ENCODE results near the gene DDX50.

Gene DDX50

GRCh38 chr10:68954904-68955303 lies 53.8 kb downstream of the DDX50 start:
- H3K9ac ChIP-seq: no peak overlapping the region
- H3K27me3 ChIP-seq (ENCODE audit: control insufficient read depth, insufficient read depth, low read length): no peaks in the 10 kb centered on the region
- TF ChIP-seq CTCF (IDR thresholded peaks at IDR 0.05): no peak
- no peak overlapping the region for H3K4me2 ChIP-seq (ENCODE audit: low read length)
- H3K4me3 ChIP-seq (ENCODE audit: low read depth, low read length): no peak overlapping the region
- peaks cover 2% of the 10 kb centered on the region for H3K79me2 ChIP-seq
- H3K27ac ChIP-seq: no peak overlapping the region
- no peaks in the 10 kb centered on the region for H3K4me1 ChIP-seq
- no peaks in the 10 kb centered on the region for H3K9me3 ChIP-seq (ENCODE audit: control insufficient read depth, low read length)
- H3K36me3 ChIP-seq (ENCODE audit: control insufficient read depth, insufficient read depth, low read length): no peaks in the 10 kb centered on the region
- no peak overlapping the region for H2AFZ ChIP-seq

GRCh38 chr10:68955355-68955831 lies 54.3 kb downstream of the DDX50 start:
- Histone ChIP-seq H3K4me2 (ENCODE audit: low read length) (peak overlapping the region; percentile 83), H3K4me1 (no peaks in the 10 kb centered on the region)
- no peak for TF ChIP-seq CTCF (IDR thresholded peaks at IDR 0.05)

GRCh38 chr10:68955832-68956532 lies 54.9 kb downstream of the DDX50 start, which contains the start of gene DDX21:
TSS of gene DDX21 (plus strand) at chr10:68956170. CDS start at chr10:68956226, 56 bp downstream.
- TF ChIP-seq CTCF (IDR thresholded peaks at IDR 0.05): peak; percentile 57
- H3K9me3 ChIP-seq (ENCODE audit: control insufficient read depth, low read length): no peaks in the 10 kb centered on the region

More at GRCh38 chr10:68955355-68955831, 54.3 kb downstream of the DDX50 start:
- Histone ChIP-seq H3K27ac (peak overlapping the region; percentile 83), H3K27me3 (ENCODE audit: control insufficient read depth, insufficient read depth, low read length) (no peaks in the 10 kb centered on the region), H2AFZ (peak overlapping the region; percentile 99), H3K4me3 (ENCODE audit: low read depth, low read length) (peak overlapping the region; percentile 89), H3K9me3 (ENCODE audit: control insufficient read depth, low read length) (no peaks in the 10 kb centered on the region), H3K36me3 (ENCODE audit: control insufficient read depth, insufficient read depth, low read length) (no peaks in the 10 kb centered on the region), H3K9ac (no peak overlapping the region), H3K79me2 (peaks cover 2% of the 10 kb centered on the region)

GRCh38 chr10:68957284-68957615 lies 56.1 kb downstream of the DDX50 start:
- H3K36me3 ChIP-seq (ENCODE audit: control insufficient read depth, insufficient read depth, low read length): no peaks in the 10 kb centered on the region
- H3K27me3 ChIP-seq (ENCODE audit: control insufficient read depth, insufficient read depth, low read length): no peaks in the 10 kb centered on the region
- TF ChIP-seq CTCF (IDR thresholded peaks at IDR 0.05): no peak
- H3K4me2 ChIP-seq (ENCODE audit: low read length): peak overlapping the region; percentile 83
- no peaks in the 10 kb centered on the region for H3K4me1 ChIP-seq
- no peaks in the 10 kb centered on the region for H3K9me3 ChIP-seq (ENCODE audit: control insufficient read depth, low read length)
- no peak overlapping the region for H2AFZ ChIP-seq
- peaks cover 2% of the 10 kb centered on the region for H3K79me2 ChIP-seq
- H3K27ac ChIP-seq: peak overlapping the region; percentile 83
- H3K4me3 ChIP-seq (ENCODE audit: low read depth, low read length): peak overlapping the region; percentile 89
- H3K9ac ChIP-seq: no peak overlapping the region

More at GRCh38 chr10:68955832-68956532, 54.9 kb downstream of the DDX50 start, which contains the start of gene DDX21:
- Histone ChIP-seq H3K27me3 (ENCODE audit: control insufficient read depth, insufficient read depth, low read length) (no peaks in the 10 kb centered on the region), H3K4me2 (ENCODE audit: low read length) (peak within 1 kb of the TSS; percentile 83), H2AFZ (peak within 1 kb of the TSS; percentile 99), H3K36me3 (ENCODE audit: control insufficient read depth, insufficient read depth, low read length) (no peaks in the 10 kb centered on the region), H3K4me3 (ENCODE audit: low read depth, low read length) (peak within 1 kb of the TSS; percentile 89), H3K79me2 (peaks cover 2% of the 10 kb centered on the region), H3K9ac (peak within 1 kb of the TSS; percentile 23), H3K4me1 (no peaks in the 10 kb centered on the region), H3K27ac (peak within 1 kb of the TSS; percentile 83)

GRCh38 chr10:68957654-68958053 lies 56.5 kb downstream of the DDX50 start:
- Histone ChIP-seq H3K79me2 (peaks cover 2% of the 10 kb centered on the region), H3K9me3 (ENCODE audit: control insufficient read depth, low read length) (no peaks in the 10 kb centered on the region), H3K4me1 (no peaks in the 10 kb centered on the region), H3K9ac (no peak overlapping the region), H3K27me3 (ENCODE audit: control insufficient read depth, insufficient read depth, low read length) (no peaks in the 10 kb centered on the region), H2AFZ (no peak overlapping the region), H3K4me2 (ENCODE audit: low read length) (no peak overlapping the region), H3K4me3 (ENCODE audit: low read depth, low read length) (no peak overlapping the region), H3K27ac (no peak overlapping the region), H3K36me3 (ENCODE audit: control insufficient read depth, insufficient read depth, low read length) (no peaks in the 10 kb centered on the region)
- TF ChIP-seq CTCF (IDR thresholded peaks at IDR 0.05): no peak

Data from parathyroid adenoma (tissue), 2 donors.